ENCODE results near the gene PLCB4.

PLCB4 gene

GRCh38 chr20:9506280-9506821 is 437.5 kb downstream of the PLCB4 start:
- Histone ChIP-seq H4K12ac (ENCODE audit: low read depth, low read length) (no peak overlapping the region), H3K79me2 (ENCODE audit: control insufficient read depth, insufficient read depth, low read length, poor library complexity) (no peaks in the 10 kb centered on the region), H4K8ac (ENCODE audit: low read depth, low read length) (no peak overlapping the region), H3K79me1 (ENCODE audit: low read length) (no peaks in the 10 kb centered on the region), H3K23ac (ENCODE audit: low read length) (no peak overlapping the region), H3K9ac (ENCODE audit: low read length) (no peak overlapping the region), H3K4me1 (ENCODE audit: control insufficient read depth in 1 of 2, insufficient read depth in 2 of 2, low read length in 2 of 2) (no peaks in the 10 kb centered on the region), H2BK12ac (ENCODE audit: low read length) (no peak overlapping the region), H2BK5ac (ENCODE audit: low read depth, low read length, poor library complexity) (no peak overlapping the region), H3K36me3 (ENCODE audit: control insufficient read depth in 1 of 2, insufficient read depth in 2 of 2, low read length in 2 of 2) (no peaks in the 10 kb centered on the region), H2BK120ac (ENCODE audit: insufficient read depth, low read length, poor library complexity) (no peak overlapping the region), H2AK5ac (ENCODE audit: low read length) (no peak overlapping the region), H3K4me3 (ENCODE audit: low read depth, low read length) (no peak overlapping the region), H2AFZ (ENCODE audit: insufficient read depth, low read length, poor library complexity) (no peak overlapping the region), H3K9me3 (ENCODE audit: insufficient read depth, low read depth, low read length) (peaks cover 11% of the 10 kb centered on the region), H3K4ac (ENCODE audit: low read depth, low read length) (no peak overlapping the region), H3K27ac (ENCODE audit: low read depth, low read length) (no peak overlapping the region), H3K27me3 (ENCODE audit: insufficient read depth, low read length) (peaks cover 51% of the 10 kb centered on the region), H3K4me2 (ENCODE audit: low read length) (peak overlapping the region; percentile 13), H4K91ac (ENCODE audit: low read depth, low read length) (no peak overlapping the region), H3K14ac (ENCODE audit: low read length) (no peak overlapping the region), H3K18ac (ENCODE audit: low read length) (no peak overlapping the region)
- WGBS (ENCODE audit: extremely low coverage, insufficient coverage, insufficient read length): no CpG with 5 or more reads among the region's 34 CpGs
- no peak for DNase-seq

GRCh38 chr20:9506964-9507369 is 438.1 kb downstream of the PLCB4 start:
- Histone ChIP-seq H3K4me1 (ENCODE audit: control insufficient read depth in 1 of 2, insufficient read depth in 2 of 2, low read length in 2 of 2) (no peaks in the 10 kb centered on the region), H3K79me2 (ENCODE audit: control insufficient read depth, insufficient read depth, low read length, poor library complexity) (no peaks in the 10 kb centered on the region)
- no CpG with 5 or more reads among the region's 31 CpGs for WGBS (ENCODE audit: extremely low coverage, insufficient coverage, insufficient read length)

GRCh38 chr20:9507544-9508239 is 438.8 kb downstream of the PLCB4 start:
- no CpG with 5 or more reads among the region's 37 CpGs for WGBS (ENCODE audit: extremely low coverage, insufficient coverage, insufficient read length)
- H3K14ac ChIP-seq (ENCODE audit: low read length): no peak overlapping the region
- no peaks in the 10 kb centered on the region for H3K36me3 ChIP-seq (ENCODE audit: control insufficient read depth in 1 of 2, insufficient read depth in 2 of 2, low read length in 2 of 2)
- H4K8ac ChIP-seq (ENCODE audit: low read depth, low read length): no peak overlapping the region
- H2BK12ac ChIP-seq (ENCODE audit: low read length): no peak overlapping the region
- no peak overlapping the region for H3K9ac ChIP-seq (ENCODE audit: low read length)
- no peak overlapping the region for H3K4me2 ChIP-seq (ENCODE audit: low read length)
- no peak overlapping the region for H4K91ac ChIP-seq (ENCODE audit: low read depth, low read length)
- no peaks in the 10 kb centered on the region for H3K79me1 ChIP-seq (ENCODE audit: low read length)
- no peak overlapping the region for H2AFZ ChIP-seq (ENCODE audit: insufficient read depth, low read length, poor library complexity)
- no peak overlapping the region for H2BK120ac ChIP-seq (ENCODE audit: insufficient read depth, low read length, poor library complexity)
- H3K4ac ChIP-seq (ENCODE audit: low read depth, low read length): no peak overlapping the region
- no peak overlapping the region for H3K4me3 ChIP-seq (ENCODE audit: low read depth, low read length)
- H3K4me1 ChIP-seq (ENCODE audit: control insufficient read depth in 1 of 2, insufficient read depth in 2 of 2, low read length in 2 of 2): no peaks in the 10 kb centered on the region
- no peak overlapping the region for H3K23ac ChIP-seq (ENCODE audit: low read length)
- no peak for DNase-seq
- no peak overlapping the region for H2AK5ac ChIP-seq (ENCODE audit: low read length)
- no peaks in the 10 kb centered on the region for H3K79me2 ChIP-seq (ENCODE audit: control insufficient read depth, insufficient read depth, low read length, poor library complexity)
- H3K9me3 ChIP-seq (ENCODE audit: insufficient read depth, low read depth, low read length): peaks cover 11% of the 10 kb centered on the region
- H2BK5ac ChIP-seq (ENCODE audit: low read depth, low read length, poor library complexity): no peak overlapping the region
- no peak overlapping the region for H3K27ac ChIP-seq (ENCODE audit: low read depth, low read length)
- H3K27me3 ChIP-seq (ENCODE audit: insufficient read depth, low read length): peaks cover 51% of the 10 kb centered on the region
- H4K12ac ChIP-seq (ENCODE audit: low read depth, low read length): no peak overlapping the region
- H3K18ac ChIP-seq (ENCODE audit: low read length): no peak overlapping the region

More at GRCh38 chr20:9506964-9507369, 438.1 kb downstream of the PLCB4 start:
- H3K18ac ChIP-seq (ENCODE audit: low read length): no peak overlapping the region
- H2BK5ac ChIP-seq (ENCODE audit: low read depth, low read length, poor library complexity): no peak overlapping the region
- no peak overlapping the region for H4K91ac ChIP-seq (ENCODE audit: low read depth, low read length)
- H2BK12ac ChIP-seq (ENCODE audit: low read length): no peak overlapping the region
- H3K27ac ChIP-seq (ENCODE audit: low read depth, low read length): no peak overlapping the region
- H3K4me3 ChIP-seq (ENCODE audit: low read depth, low read length): no peak overlapping the region
- DNase-seq: no peak
- H2AK5ac ChIP-seq (ENCODE audit: low read length): no peak overlapping the region
- peaks cover 51% of the 10 kb centered on the region for H3K27me3 ChIP-seq (ENCODE audit: insufficient read depth, low read length)
- no peak overlapping the region for H3K14ac ChIP-seq (ENCODE audit: low read length)
- H3K4me2 ChIP-seq (ENCODE audit: low read length): peak overlapping the region; percentile 13
- H2AFZ ChIP-seq (ENCODE audit: insufficient read depth, low read length, poor library complexity): no peak overlapping the region
- H3K79me1 ChIP-seq (ENCODE audit: low read length): no peaks in the 10 kb centered on the region
- no peak overlapping the region for H3K4ac ChIP-seq (ENCODE audit: low read depth, low read length)
- no peak overlapping the region for H3K9ac ChIP-seq (ENCODE audit: low read length)
- no peak overlapping the region for H3K23ac ChIP-seq (ENCODE audit: low read length)
- H4K8ac ChIP-seq (ENCODE audit: low read depth, low read length): no peak overlapping the region
- peaks cover 11% of the 10 kb centered on the region for H3K9me3 ChIP-seq (ENCODE audit: insufficient read depth, low read depth, low read length)
- H4K12ac ChIP-seq (ENCODE audit: low read depth, low read length): no peak overlapping the region
- no peak overlapping the region for H2BK120ac ChIP-seq (ENCODE audit: insufficient read depth, low read length, poor library complexity)
- H3K36me3 ChIP-seq (ENCODE audit: control insufficient read depth in 1 of 2, insufficient read depth in 2 of 2, low read length in 2 of 2): no peaks in the 10 kb centered on the region

- DNase-seq: no peak
- H3K14ac ChIP-seq (ENCODE audit: low read length): no peak overlapping the region
- H4K8ac ChIP-seq (ENCODE audit: low read depth, low read length): no peak overlapping the region
- H3K79me2 ChIP-seq (ENCODE audit: control insufficient read depth, insufficient read depth, low read length, poor library complexity): no peaks in the 10 kb centered on the region
- peaks cover 51% of the 10 kb centered on the region for H3K27me3 ChIP-seq (ENCODE audit: insufficient read depth, low read length)
- no peak overlapping the region for H2BK120ac ChIP-seq (ENCODE audit: insufficient read depth, low read length, poor library complexity)
- H2AK5ac ChIP-seq (ENCODE audit: low read length): no peak overlapping the region
- H3K27ac ChIP-seq (ENCODE audit: low read depth, low read length): no peak overlapping the region
- no peak overlapping the region for H2AFZ ChIP-seq (ENCODE audit: insufficient read depth, low read length, poor library complexity)
- H4K12ac ChIP-seq (ENCODE audit: low read depth, low read length): no peak overlapping the region
- H3K23ac ChIP-seq (ENCODE audit: low read length): no peak overlapping the region
- no peak overlapping the region for H2BK5ac ChIP-seq (ENCODE audit: low read depth, low read length, poor library complexity)
- no peak overlapping the region for H2BK12ac ChIP-seq (ENCODE audit: low read length)
- WGBS (ENCODE audit: extremely low coverage, insufficient coverage, insufficient read length): no CpG with 5 or more reads among the region's 23 CpGs
- no peak overlapping the region for H3K9ac ChIP-seq (ENCODE audit: low read length)
- no peak overlapping the region for H3K4me2 ChIP-seq (ENCODE audit: low read length)
- no peak overlapping the region for H4K91ac ChIP-seq (ENCODE audit: low read depth, low read length)
- no peak overlapping the region for H3K18ac ChIP-seq (ENCODE audit: low read length)
- H3K79me1 ChIP-seq (ENCODE audit: low read length): no peaks in the 10 kb centered on the region
- no peaks in the 10 kb centered on the region for H3K36me3 ChIP-seq (ENCODE audit: control insufficient read depth in 1 of 2, insufficient read depth in 2 of 2, low read length in 2 of 2)
- no peaks in the 10 kb centered on the region for H3K4me1 ChIP-seq (ENCODE audit: control insufficient read depth in 1 of 2, insufficient read depth in 2 of 2, low read length in 2 of 2)
- no peak overlapping the region for H3K4ac ChIP-seq (ENCODE audit: low read depth, low read length)
- H3K9me3 ChIP-seq (ENCODE audit: insufficient read depth, low read depth, low read length): peaks cover 11% of the 10 kb centered on the region
- no peak overlapping the region for H3K4me3 ChIP-seq (ENCODE audit: low read depth, low read length)
These were observed 439.4 kb downstream of the PLCB4 start for GRCh38 chr20:9508240-9508661.
